ENCODE results near the gene KNTC1.
"Not testable (repeated sequence)": the region's sequence is repeated elsewhere in the genome, so short reads cannot be mapped to it uniquely, and the experiment has no call there.

Gene KNTC1

DNA sequence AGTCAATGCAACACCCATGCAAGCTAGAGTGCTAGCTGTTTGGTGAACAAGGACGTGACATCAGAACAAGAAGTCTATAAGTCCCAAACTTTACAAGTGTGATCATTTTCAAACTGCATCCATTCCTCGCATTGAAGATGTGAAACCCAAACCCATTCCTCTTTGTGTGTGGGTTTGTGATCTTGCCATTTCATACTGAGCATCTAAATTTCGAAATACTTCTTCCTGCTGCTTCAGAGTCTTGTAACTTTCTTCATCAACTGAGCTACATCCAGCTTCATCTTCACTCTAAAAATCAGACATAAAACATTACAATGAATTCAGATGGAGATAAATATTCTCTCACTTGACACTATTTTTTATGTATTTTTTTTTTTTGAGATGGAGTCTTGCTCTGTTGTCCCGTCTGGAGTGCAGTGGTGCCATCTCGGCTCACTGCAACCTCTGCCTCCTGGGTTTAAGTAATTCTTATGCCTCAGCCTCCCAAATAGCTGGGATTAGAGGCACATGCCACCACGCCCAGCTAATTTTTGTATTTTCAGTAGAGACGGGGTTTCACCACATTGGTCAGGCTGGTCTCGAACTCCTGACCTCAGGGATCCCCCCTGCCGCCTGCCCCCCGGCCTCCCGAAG is 21.5 kb upstream of the KNTC1 start:
- H3K79me2 ChIP-seq (ENCODE audit: insufficient read depth, low read depth) = peaks cover 4% of the 10 kb centered on the region; the same call in 1 of the 2 replicates
- no peak overlapping the region for H3K27ac ChIP-seq
- TF ChIP-seq, protein P1, sequence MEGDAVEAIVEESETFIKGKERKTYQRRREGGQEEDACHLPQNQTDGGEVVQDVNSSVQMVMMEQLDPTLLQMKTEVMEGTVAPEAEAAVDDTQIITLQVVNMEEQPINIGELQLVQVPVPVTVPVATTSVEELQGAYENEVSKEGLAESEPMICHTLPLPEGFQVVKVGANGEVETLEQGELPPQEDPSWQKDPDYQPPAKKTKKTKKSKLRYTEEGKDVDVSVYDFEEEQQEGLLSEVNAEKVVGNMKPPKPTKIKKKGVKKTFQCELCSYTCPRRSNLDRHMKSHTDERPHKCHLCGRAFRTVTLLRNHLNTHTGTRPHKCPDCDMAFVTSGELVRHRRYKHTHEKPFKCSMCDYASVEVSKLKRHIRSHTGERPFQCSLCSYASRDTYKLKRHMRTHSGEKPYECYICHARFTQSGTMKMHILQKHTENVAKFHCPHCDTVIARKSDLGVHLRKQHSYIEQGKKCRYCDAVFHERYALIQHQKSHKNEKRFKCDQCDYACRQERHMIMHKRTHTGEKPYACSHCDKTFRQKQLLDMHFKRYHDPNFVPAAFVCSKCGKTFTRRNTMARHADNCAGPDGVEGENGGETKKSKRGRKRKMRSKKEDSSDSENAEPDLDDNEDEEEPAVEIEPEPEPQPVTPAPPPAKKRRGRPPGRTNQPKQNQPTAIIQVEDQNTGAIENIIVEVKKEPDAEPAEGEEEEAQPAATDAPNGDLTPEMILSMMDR (conservative IDR thresholded peaks at IDR 0.05; ENCODE audit: low read depth, low read length) = no peak
- no peak overlapping the region for H3K4me3 ChIP-seq (IDR thresholded peaks at IDR 0.05; ENCODE audit: insufficient read depth, low read depth, low read length)
- peaks cover 4% of the 10 kb centered on the region for H3K4me1 ChIP-seq (ENCODE audit: low read depth, poor library complexity, severe bottlenecking)
- H3K9ac ChIP-seq = no peak overlapping the region
- H3K4me2 ChIP-seq = no peak overlapping the region
- H3K27me3 ChIP-seq (ENCODE audit: insufficient read depth, low read depth) = no peaks in the 10 kb centered on the region
- H4K20me1 ChIP-seq (ENCODE audit: insufficient read depth) = no peaks in the 10 kb centered on the region
- H2AFZ ChIP-seq (ENCODE audit: low read depth) = no peak overlapping the region
- peaks cover 11% of the 10 kb centered on the region; the same call in 1 of the 2 replicates for H3K36me3 ChIP-seq (ENCODE audit: insufficient read depth)

DNA sequence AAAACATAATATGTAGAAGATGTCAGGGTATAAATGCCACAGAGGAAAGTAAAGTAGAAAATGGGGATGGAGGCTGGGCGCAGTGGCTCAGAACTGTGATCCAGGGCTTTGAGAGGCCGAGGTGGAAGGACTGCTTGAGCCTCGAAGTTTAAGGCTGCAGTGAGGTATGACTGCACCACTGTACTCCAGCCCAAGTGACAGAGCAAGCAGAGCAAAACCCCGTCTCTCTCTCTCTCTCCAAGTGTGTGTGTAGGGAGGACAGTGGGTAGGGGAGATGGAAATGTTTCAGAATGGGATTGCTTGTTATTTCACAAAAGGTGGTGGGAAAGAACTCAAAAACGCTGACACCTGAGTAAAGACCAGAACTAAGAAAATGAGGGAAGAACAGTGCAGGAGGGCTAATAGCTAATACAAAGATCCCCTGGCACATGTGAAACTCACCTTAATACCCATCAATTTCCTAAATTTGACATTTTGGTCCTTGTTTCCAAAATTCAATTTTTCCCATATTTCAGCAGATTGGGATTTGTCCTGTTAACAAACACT is 20.6 kb upstream of the KNTC1 start:
- H3K4me1 ChIP-seq (ENCODE audit: low read depth, poor library complexity, severe bottlenecking) = no peaks in the 10 kb centered on the region
- H3K36me3 ChIP-seq (ENCODE audit: insufficient read depth) = peaks cover 12% of the 10 kb centered on the region; the same call in 1 of the 2 replicates
- H3K27ac ChIP-seq = no peak overlapping the region
- H3K9ac ChIP-seq = no peak overlapping the region
- TF ChIP-seq, protein P1 (conservative IDR thresholded peaks at IDR 0.05; ENCODE audit: low read depth, low read length) = no peak
- H3K27me3 ChIP-seq (ENCODE audit: insufficient read depth, low read depth) = no peaks in the 10 kb centered on the region
- no peak overlapping the region for H3K4me3 ChIP-seq (IDR thresholded peaks at IDR 0.05; ENCODE audit: insufficient read depth, low read depth, low read length)
- H4K20me1 ChIP-seq (ENCODE audit: insufficient read depth) = no peaks in the 10 kb centered on the region
- peaks cover 4% of the 10 kb centered on the region; the same call in 1 of the 2 replicates for H3K79me2 ChIP-seq (ENCODE audit: insufficient read depth, low read depth)
- H2AFZ ChIP-seq (ENCODE audit: low read depth) = no peak overlapping the region
- H3K4me2 ChIP-seq = no peak overlapping the region

DNA sequence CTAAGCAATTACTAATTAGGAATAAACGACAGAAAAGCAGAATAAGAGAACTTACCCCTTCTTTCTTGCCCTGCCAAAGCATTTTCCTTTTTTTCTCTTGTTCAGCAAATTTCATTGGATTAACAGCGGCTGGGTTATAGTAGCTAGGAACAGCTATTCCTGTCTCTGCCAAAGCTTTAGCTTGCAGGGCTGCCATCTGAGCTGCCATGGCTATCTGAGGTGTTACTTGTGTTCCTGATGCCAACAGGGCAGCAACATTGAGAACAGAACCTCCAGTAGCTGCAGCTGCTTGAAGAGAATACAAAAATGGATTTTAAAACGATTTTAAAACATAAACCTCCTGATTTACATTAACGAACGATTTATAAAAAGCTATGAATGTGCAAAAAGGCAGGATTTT is 18.9 kb upstream of the KNTC1 start:
- no peak overlapping the region for H2AFZ ChIP-seq (ENCODE audit: low read depth)
- no peaks in the 10 kb centered on the region for H4K20me1 ChIP-seq (ENCODE audit: insufficient read depth)
- no peaks in the 10 kb centered on the region for H3K4me1 ChIP-seq (ENCODE audit: low read depth, poor library complexity, severe bottlenecking)
- peaks cover 12% of the 10 kb centered on the region; the same call in 1 of the 2 replicates for H3K36me3 ChIP-seq (ENCODE audit: insufficient read depth)
- no peak overlapping the region for H3K4me3 ChIP-seq (IDR thresholded peaks at IDR 0.05; ENCODE audit: insufficient read depth, low read depth, low read length)
- peaks cover 4% of the 10 kb centered on the region; the same call in 1 of the 2 replicates for H3K79me2 ChIP-seq (ENCODE audit: insufficient read depth, low read depth)
- no peak overlapping the region for H3K4me2 ChIP-seq
- TF ChIP-seq, protein P1 (conservative IDR thresholded peaks at IDR 0.05; ENCODE audit: low read depth, low read length) = no peak
- no peak overlapping the region for H3K27ac ChIP-seq
- no peak overlapping the region for H3K9ac ChIP-seq
- no peaks in the 10 kb centered on the region for H3K27me3 ChIP-seq (ENCODE audit: insufficient read depth, low read depth)

DNA sequence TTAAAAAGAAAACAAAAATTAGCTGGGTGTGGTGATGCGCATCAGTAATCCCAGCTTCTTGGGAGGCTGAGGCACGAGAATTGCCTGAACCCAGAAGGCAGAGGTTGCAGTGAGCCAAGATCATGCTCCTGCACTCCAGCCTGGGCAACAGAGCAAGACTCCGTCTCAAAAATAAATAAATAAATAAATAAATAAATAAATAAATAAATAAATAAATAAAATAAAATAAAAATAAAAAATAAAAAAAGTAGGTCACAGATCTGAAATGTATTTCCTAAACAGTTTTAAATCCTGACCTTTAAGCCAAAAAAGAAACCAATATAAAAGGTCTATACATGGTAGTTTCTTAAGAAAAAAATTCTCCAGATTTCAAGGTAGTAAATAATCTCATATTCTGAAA is 14.0 kb upstream of the KNTC1 start:
- not testable (repeated sequence) for H3K4me3 ChIP-seq (IDR thresholded peaks at IDR 0.05; ENCODE audit: insufficient read depth, low read depth, low read length); H3K4me1 ChIP-seq (ENCODE audit: low read depth, poor library complexity, severe bottlenecking); H3K27me3 ChIP-seq (ENCODE audit: insufficient read depth, low read depth); H3K27ac ChIP-seq; H3K9ac ChIP-seq; H3K4me2 ChIP-seq; H2AFZ ChIP-seq (ENCODE audit: low read depth); H4K20me1 ChIP-seq (ENCODE audit: insufficient read depth)
- Histone ChIP-seq H3K79me2 (ENCODE audit: insufficient read depth, low read depth) (peaks cover 21% of the 10 kb centered on the region; the same call in 1 of the 2 replicates), H3K36me3 (ENCODE audit: insufficient read depth) (peaks cover 18% of the 10 kb centered on the region; the same call in 1 of the 2 replicates)

DNA sequence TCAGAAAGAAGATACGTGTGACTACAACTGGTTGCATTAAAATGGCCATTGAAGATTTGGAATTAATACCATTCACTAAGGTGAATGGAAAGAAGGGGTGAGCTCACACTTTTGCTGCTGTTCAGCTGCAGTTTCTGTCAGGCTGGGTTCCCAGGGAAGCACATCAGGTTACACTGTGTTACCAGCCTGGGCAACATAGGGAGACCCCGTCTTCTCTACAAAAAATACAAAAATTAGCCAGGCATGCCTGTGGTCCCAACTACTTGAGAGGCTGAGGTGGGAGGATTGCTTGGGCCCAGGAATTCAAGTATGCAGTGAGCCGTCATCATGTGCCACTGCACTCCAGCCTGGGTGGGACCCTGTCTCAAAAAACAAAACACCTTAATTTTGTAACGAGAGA is 13.4 kb upstream of the KNTC1 start:
- no peak overlapping the region for H3K27ac ChIP-seq
- H3K4me2 ChIP-seq = no peak overlapping the region
- no peaks in the 10 kb centered on the region for H3K27me3 ChIP-seq (ENCODE audit: insufficient read depth, low read depth)
- no peak overlapping the region for H3K9ac ChIP-seq
- H4K20me1 ChIP-seq (ENCODE audit: insufficient read depth) = no peaks in the 10 kb centered on the region
- H3K4me1 ChIP-seq (ENCODE audit: low read depth, poor library complexity, severe bottlenecking) = no peaks in the 10 kb centered on the region
- peaks cover 23% of the 10 kb centered on the region; the same call in 1 of the 2 replicates for H3K79me2 ChIP-seq (ENCODE audit: insufficient read depth, low read depth)
- no peak overlapping the region for H2AFZ ChIP-seq (ENCODE audit: low read depth)
- no peak overlapping the region for H3K4me3 ChIP-seq (IDR thresholded peaks at IDR 0.05; ENCODE audit: insufficient read depth, low read depth, low read length)
- H3K36me3 ChIP-seq (ENCODE audit: insufficient read depth) = peaks cover 21% of the 10 kb centered on the region; the same call in 1 of the 2 replicates
- TF ChIP-seq, protein P1 (conservative IDR thresholded peaks at IDR 0.05; ENCODE audit: low read depth, low read length) = no peak

Data from KMS-11 (cell line).